Right renal cortex interstitium (tissue), 3 donors: ENCODE measurements around the gene HERPUD2. TPM values are rescaled to one million over a fixed set of nuclear protein-coding genes. Genes with fewer than 3 reads are reported as not detected.
"Not testable (repeated sequence)": the region's sequence is repeated elsewhere in the genome, so short reads cannot be mapped to it uniquely, and the experiment has no call there.

Experiments used
- DNase-seq, 3 donors: peaks; one replicate each; pipeline ENCODE4 v3.0.0-alpha.2; 2013; ENCODE audit warnings: low read depth in 3 of 3, low spot score in 2 of 3
- polyA plus RNA-seq, 3 donors: library from polyadenylated mRNA; unstranded; fragments of 120-200 nt; gene quantifications; one replicate each; pipeline ENCODE4 v1.2.1, GENCODE V29; 2013; ENCODE audit not compliant: insufficient read length in 3 of 3

HERPUD2 gene
- polyA plus RNA-seq, 3 donors = 38.2 to 41.6 (median 40.2) TPM

- DNase-seq = peak in 1 of 3 donors; percentile 26
Observed at GRCh38 chr7:35624299-35625186, 70.4 kb downstream of the HERPUD2 start.

- no peak for DNase-seq
Observed at GRCh38 chr7:35623381-35623780, 71.6 kb downstream of the HERPUD2 start.

- DNase-seq = no peak
Observed at GRCh38 chr7:35619863-35620262, 75.1 kb downstream of the HERPUD2 start.

- DNase-seq = no peak
Observed at GRCh38 chr7:35617041-35617440, 77.9 kb downstream of the HERPUD2 start.

- no peak for DNase-seq
Observed at GRCh38 chr7:35613150-35613549, 81.8 kb downstream of the HERPUD2 start.

- DNase-seq = no peak
Observed at GRCh38 chr7:35605760-35606159, 89.2 kb downstream of the HERPUD2 start.

GRCh38 chr7:35604595-35604994 is 90.3 kb downstream of the HERPUD2 start:
- DNase-seq = no peak

GRCh38 chr7:35599645-35600044 is 95.3 kb downstream of the HERPUD2 start:
- no peak for DNase-seq

- DNase-seq = no peak
Observed at GRCh38 chr7:35599061-35599460, 95.9 kb downstream of the HERPUD2 start.

- DNase-seq = no peak
Observed at GRCh38 chr7:35596061-35596460, 98.9 kb downstream of the HERPUD2 start.

GRCh38 chr7:35593899-35594298 is 101.0 kb downstream of the HERPUD2 start:
- DNase-seq = no peak

- no peak for DNase-seq
Observed at GRCh38 chr7:35588647-35589046, 106.3 kb downstream of the HERPUD2 start.

GRCh38 chr7:35584990-35585389 is 109.9 kb downstream of the HERPUD2 start:
- no peak for DNase-seq

GRCh38 chr7:35584533-35584932 is 110.4 kb downstream of the HERPUD2 start:
- not testable (repeated sequence) for DNase-seq

Other genes starting within 250 kb of the HERPUD2 start
- gene SEPTIN7, start 105.9 kb upstream of the HERPUD2 start, polyA plus RNA-seq = 100 to 1,000 TPM; 451 to 472 (median 468) TPM